Neural cell (in vitro differentiated cells): Measurements from ENCODE around the gene ZNF350. TPM values are rescaled to one million over a fixed set of nuclear protein-coding genes. Genes with fewer than 3 reads are reported as not detected.

Source experiments
- H2AFZ ChIP-seq: fragments of 200-600, 300-800 bp; sonication (generic), shearing (Covaris generic); 2 replicates; pipeline ENCODE4 v1.6.0; 2014; ENCODE audit warnings: low read depth, mild to moderate bottlenecking, antibody characterized with exemption, low read length, moderate library complexity
- H3F3A ChIP-seq: fragments of 200-600 bp; shearing (Covaris generic); 2 replicates; pipeline ENCODE4 v1.6.1; 2016; ENCODE audit warnings: mild to moderate bottlenecking, moderate library complexity, mixed read lengths, antibody characterized with exemption, low read length; ENCODE audit not compliant: insufficient read depth, poor library complexity, severe bottlenecking
- H3K27ac ChIP-seq: fragments of 200-600, 300-800 bp; sonication (generic), shearing (Covaris generic); 2 replicates; pipeline ENCODE4 v1.5.1; 2014; ENCODE audit warnings: mild to moderate bottlenecking, low read length, moderate library complexity
- H3K27me3 ChIP-seq: fragments of 300-800, 200-600 bp; sonication (generic), shearing (Covaris generic); 2 replicates; pipeline ENCODE4 v1.6.0; 2014; ENCODE audit warnings: mild to moderate bottlenecking, low read depth, low read length, moderate library complexity; ENCODE audit not compliant: insufficient read depth
- H3K36me3 ChIP-seq: fragments of 300-800, 200-600 bp; sonication (generic), shearing (Covaris generic); 2 replicates; pipeline ENCODE4 v1.5.1; 2014; ENCODE audit warnings: mild to moderate bottlenecking, antibody characterized with exemption, low read length, moderate library complexity; ENCODE audit not compliant: insufficient read depth
- H3K4me2 ChIP-seq: fragments of 300-800, 200-600 bp; sonication (generic), shearing (Covaris generic); 2 replicates; pipeline ENCODE4 v1.6.0; 2014; ENCODE audit warnings: mild to moderate bottlenecking, low read length
- H3K4me3 ChIP-seq: fragments of 300-800, 200-600 bp; sonication (generic), shearing (Covaris generic); 2 replicates; pipeline ENCODE4 v1.5.1; 2014; ENCODE audit warnings: mild to moderate bottlenecking, low read length, moderate library complexity
- H3K79me2 ChIP-seq: fragments of 200-600 bp; shearing (Covaris generic); replicated peaks from 2 replicates; pipeline ENCODE4 v1.6.0; 2014; ENCODE audit warnings: mild to moderate bottlenecking, low read length, moderate library complexity; ENCODE audit not compliant: insufficient read depth
- H3K9ac ChIP-seq: fragments of 300-800, 200-600 bp; sonication (generic), shearing (Covaris generic); 2 replicates; pipeline ENCODE4 v1.6.1; 2016; ENCODE audit warnings: mild to moderate bottlenecking, low read length, mixed read lengths
- H3K9me2 ChIP-seq: fragments of 200-600 bp; shearing (Covaris generic); 2 replicates; pipeline ENCODE4 v1.6.1; 2016; ENCODE audit warnings: mild to moderate bottlenecking, low read length, mixed read lengths; ENCODE audit not compliant: insufficient read depth
- H3K9me3 ChIP-seq: fragments of 200-600, 300-800 bp; sonication (generic), shearing (Covaris generic); 2 replicates; pipeline ENCODE4 v1.6.1; 2016; ENCODE audit warnings: mild to moderate bottlenecking, mixed run types, low read length, moderate library complexity, mixed read lengths
- H4K20me1 ChIP-seq: fragments of 200-600 bp; shearing (Covaris generic); 2 replicates; pipeline ENCODE4 v1.6.1; 2016; ENCODE audit warnings: mild to moderate bottlenecking, mixed run types; ENCODE audit not compliant: insufficient read depth
- CTCF ChIP-seq: fragments of 450-650 bp; IDR thresholded peaks from 2 replicates; pipeline ENCODE4 v1.5.1; 2014; ENCODE audit warnings: antibody characterized with exemption, mild to moderate bottlenecking, moderate library complexity; ENCODE audit not compliant: poor library complexity, severe bottlenecking
- EP300 ChIP-seq: fragments of 450-650 bp; conservative IDR thresholded peaks from 2 replicates; pipeline ENCODE4 v1.6.1; 2014; ENCODE audit warnings: antibody characterized with exemption, mild to moderate bottlenecking, moderate library complexity; ENCODE audit not compliant: poor library complexity, severe bottlenecking
- EZH2 ChIP-seq: fragments of 200-600, 300-800 bp; shearing (Covaris generic), sonication (generic); IDR thresholded peaks from 2 replicates; pipeline ENCODE4 v1.6.1; 2014; ENCODE audit warnings: antibody characterized with exemption, low read length, borderline replicate concordance, mild to moderate bottlenecking; ENCODE audit not compliant: insufficient read depth, poor library complexity, severe bottlenecking
- MXI1 ChIP-seq: fragments of 450-650 bp; conservative IDR thresholded peaks from 2 replicates; pipeline ENCODE4 v1.6.1; 2014; ENCODE audit warnings: antibody characterized with exemption, mild to moderate bottlenecking; ENCODE audit not compliant: poor library complexity, severe bottlenecking
- POLR2AphosphoS5 ChIP-seq: IDR thresholded peaks from 2 replicates; pipeline ENCODE4 v1.6.1; 2012
- RAD21 ChIP-seq: fragments of 450-650 bp; conservative IDR thresholded peaks from 2 replicates; pipeline ENCODE4 v1.6.1; 2014; ENCODE audit warnings: antibody characterized with exemption, mild to moderate bottlenecking, moderate library complexity
- REST ChIP-seq: IDR thresholded peaks from 2 replicates; pipeline ENCODE4 v1.6.1; 2012; ENCODE audit warnings: borderline replicate concordance
- SMC3 ChIP-seq: fragments of 450-650 bp; conservative IDR thresholded peaks from 2 replicates; pipeline ENCODE4 v1.6.1; 2014; ENCODE audit warnings: antibody characterized with exemption, mild to moderate bottlenecking, moderate library complexity; ENCODE audit not compliant: poor library complexity
- TAF1 ChIP-seq: IDR thresholded peaks from 2 replicates; pipeline ENCODE4 v1.6.1; 2012; ENCODE audit warnings: low read depth
- polyA plus RNA-seq: library from polyadenylated mRNA; depleted of rRNA; stranded (reverse); fragments of >200 nt; gene quantifications from 2 replicates; pipeline ENCODE4 v1.2.3, GENCODE V29; 2014

ZNF350 gene
- polyA plus RNA-seq, 1 donor from 2014 or later: 7.9 TPM

- H3K9me2 ChIP-seq: no peaks in the 10 kb centered on the region
- no peak for TF ChIP-seq POLR2AphosphoS5
- no peak for TF ChIP-seq SMC3
- TF ChIP-seq TAF1: no peak
- TF ChIP-seq EP300: no peak
- no peak for TF ChIP-seq EZH2
- no peak for TF ChIP-seq REST
- TF ChIP-seq RAD21: no peak
- TF ChIP-seq MXI1: no peak
- no peak for TF ChIP-seq CTCF
- H3K27ac ChIP-seq: no peak overlapping the region
- H3K79me2 ChIP-seq: no peaks in the 10 kb centered on the region
- no peak overlapping the region for H3K9ac ChIP-seq
- H3K4me2 ChIP-seq: no peak overlapping the region
- H3K27me3 ChIP-seq: no peaks in the 10 kb centered on the region
- no peaks in the 10 kb centered on the region for H3F3A ChIP-seq
- no peak overlapping the region for H3K4me3 ChIP-seq
- H3K36me3 ChIP-seq: no peaks in the 10 kb centered on the region
- peaks cover 5% of the 10 kb centered on the region for H3K9me3 ChIP-seq
- no peak overlapping the region for H2AFZ ChIP-seq
- no peaks in the 10 kb centered on the region for H4K20me1 ChIP-seq
Observed at GRCh38 chr19:51919606-51920005, 67.0 kb downstream of the ZNF350 start.

GRCh38 chr19:51916167-51916566 lies 70.5 kb downstream of the ZNF350 start:
- no peaks in the 10 kb centered on the region for H4K20me1 ChIP-seq

More at GRCh38 chr19:51916167-51916566, 70.5 kb downstream of the ZNF350 start:
- H3K9me3 ChIP-seq: peaks cover 5% of the 10 kb centered on the region
- TF ChIP-seq CTCF (no peak), EZH2 (no peak), TAF1 (no peak), RAD21 (no peak), MXI1 (no peak), REST (no peak), SMC3 (no peak), EP300 (no peak), POLR2AphosphoS5 (no peak)
- H2AFZ ChIP-seq: no peak overlapping the region
- H3F3A ChIP-seq: no peaks in the 10 kb centered on the region
- H3K27me3 ChIP-seq: no peaks in the 10 kb centered on the region
- no peaks in the 10 kb centered on the region for H3K79me2 ChIP-seq
- no peaks in the 10 kb centered on the region for H3K9me2 ChIP-seq
- no peak overlapping the region for H3K4me3 ChIP-seq
- no peak overlapping the region for H3K4me2 ChIP-seq
- H3K9ac ChIP-seq: no peak overlapping the region
- no peaks in the 10 kb centered on the region for H3K36me3 ChIP-seq
- no peak overlapping the region for H3K27ac ChIP-seq
